GM21526 (cell line): Measurements from ENCODE around the gene POLR2J.
"Not testable (repeated sequence)": the region's sequence is repeated elsewhere in the genome, so short reads cannot be mapped to it uniquely, and the experiment has no call there.

ENCODE experiments used
- ATAC-seq: cut with Tn5 transposase; IDR thresholded peaks from one replicate; pipeline ENCODE4 v1.9.1; 2021; ENCODE audit warnings: moderate library complexity; ENCODE audit not compliant: unreplicated experiment, low FRiP score

The POLR2J gene

GRCh38 chr7:102478314-102479208 lies at the start of gene POLR2J:
POLR2J (minus strand) TSS chr7:102478922; CDS start chr7:102478860, 62 bp downstream.
- peak; percentile 68 for ATAC-seq

GRCh38 chr7:102527822-102528793 lies 49.4 kb upstream of the POLR2J start:
- not testable (repeated sequence) for ATAC-seq

- not testable (repeated sequence) for ATAC-seq
Measured at GRCh38 chr7:102527182-102527581, 48.5 kb upstream of the POLR2J start.

- not testable (repeated sequence) for ATAC-seq
Measured at GRCh38 chr7:102524803-102525202, 46.1 kb upstream of the POLR2J start.

- ATAC-seq: not testable (repeated sequence)
Measured at GRCh38 chr7:102520797-102521196, 42.1 kb upstream of the POLR2J start.

DNA sequence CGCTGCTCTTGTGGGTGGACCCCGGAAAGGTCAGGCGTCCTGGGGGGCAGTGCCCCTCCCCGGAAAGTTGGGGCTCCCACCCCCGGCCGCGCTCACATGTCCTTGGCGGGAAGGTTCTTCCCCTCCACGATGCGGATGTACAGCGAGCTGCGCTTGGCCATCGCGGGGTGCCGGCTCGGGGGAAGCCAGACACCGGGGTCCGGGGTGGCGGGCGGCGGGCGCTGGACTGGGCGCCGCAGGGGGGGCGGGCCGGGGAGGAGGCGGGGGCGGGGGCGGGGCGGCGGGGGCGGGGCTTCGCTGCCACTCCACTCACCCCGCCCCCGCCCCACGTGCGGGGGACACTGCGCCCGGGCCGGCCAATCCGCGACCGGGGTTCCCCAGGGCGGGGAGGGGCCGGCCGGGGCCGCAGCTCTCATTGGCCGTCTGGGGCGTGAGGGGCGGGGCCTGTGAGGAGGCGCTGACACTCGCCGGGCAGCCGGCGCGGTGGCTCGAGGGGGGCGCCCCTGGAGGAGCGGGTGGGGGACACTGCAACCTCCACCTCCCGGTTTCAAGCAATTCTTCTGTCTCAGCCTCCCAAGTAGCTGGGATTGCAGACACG lies 38.9 kb upstream of the POLR2J start, which contains the start of gene RASA4B:
Gene RASA4B, minus strand, starts transcription at position 228 of the 598 bp plus-strand sequence. Its CDS starts 67 bp downstream, at position 161.
- ATAC-seq: peak; percentile 58

DNA sequence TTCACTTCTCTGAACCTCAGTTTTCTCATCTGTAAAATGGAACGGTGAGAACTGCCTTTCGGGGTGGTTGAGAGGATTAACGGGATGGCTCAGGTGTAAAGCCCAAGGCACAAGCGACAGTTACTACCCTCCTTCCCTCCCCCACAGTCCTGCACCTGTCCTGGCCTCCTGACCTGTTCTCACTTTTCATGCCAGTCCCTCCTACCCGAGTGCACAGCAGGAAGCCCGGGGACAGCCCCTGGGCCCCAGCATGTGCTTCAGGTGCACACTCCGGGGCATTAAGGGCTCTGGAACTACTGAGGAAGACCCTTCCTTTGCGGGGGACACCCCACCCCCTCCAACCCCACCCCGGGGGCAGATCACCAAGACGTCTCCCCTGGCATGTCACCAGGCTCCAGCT lies 38.2 kb upstream of the POLR2J start:
- not testable (repeated sequence) for ATAC-seq

GRCh38 chr7:102515889-102516288 lies 37.2 kb upstream of the POLR2J start:
- not testable (repeated sequence) for ATAC-seq

DNA sequence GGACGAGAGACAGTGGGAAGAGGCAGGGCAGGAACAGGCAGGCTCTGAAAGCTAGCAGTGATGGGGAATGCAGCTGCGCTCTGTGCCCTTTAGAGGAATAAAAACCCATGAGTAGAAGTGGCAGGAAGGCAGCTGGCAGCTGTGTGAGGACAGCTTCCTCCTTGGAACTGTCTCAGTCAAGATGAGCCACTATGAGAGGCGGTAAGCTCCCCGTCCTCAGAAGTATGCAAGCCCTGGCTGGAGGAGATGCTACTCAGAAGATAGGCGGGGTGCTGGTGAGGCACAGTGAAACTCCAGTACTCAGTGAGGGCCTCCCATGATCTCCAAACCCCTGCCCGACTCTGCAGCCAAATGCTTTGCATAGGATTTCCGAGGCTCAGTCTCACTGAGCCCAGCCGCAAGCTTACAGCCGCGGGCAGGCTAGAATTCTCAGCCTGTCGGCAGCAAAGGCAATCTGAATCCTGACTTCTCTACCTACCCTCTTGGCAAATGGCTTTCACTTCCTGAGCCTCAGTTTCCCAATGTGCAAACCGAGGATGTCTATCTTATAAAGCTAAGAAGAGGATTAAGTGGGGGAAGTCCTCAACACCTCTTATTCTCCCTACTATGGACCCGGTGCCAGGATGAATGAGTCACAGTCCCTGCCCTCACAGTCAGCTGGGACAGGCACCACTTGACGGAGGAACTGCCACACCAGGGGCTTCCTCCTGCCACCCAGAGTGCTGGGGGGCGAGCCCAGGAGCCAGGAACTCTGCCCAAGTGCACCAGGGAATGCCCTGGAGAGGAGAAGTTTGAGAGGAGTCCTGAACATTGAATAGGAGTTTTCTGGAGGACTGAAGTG lies 36.4 kb upstream of the POLR2J start:
- peak; percentile 60 for ATAC-seq

DNA sequence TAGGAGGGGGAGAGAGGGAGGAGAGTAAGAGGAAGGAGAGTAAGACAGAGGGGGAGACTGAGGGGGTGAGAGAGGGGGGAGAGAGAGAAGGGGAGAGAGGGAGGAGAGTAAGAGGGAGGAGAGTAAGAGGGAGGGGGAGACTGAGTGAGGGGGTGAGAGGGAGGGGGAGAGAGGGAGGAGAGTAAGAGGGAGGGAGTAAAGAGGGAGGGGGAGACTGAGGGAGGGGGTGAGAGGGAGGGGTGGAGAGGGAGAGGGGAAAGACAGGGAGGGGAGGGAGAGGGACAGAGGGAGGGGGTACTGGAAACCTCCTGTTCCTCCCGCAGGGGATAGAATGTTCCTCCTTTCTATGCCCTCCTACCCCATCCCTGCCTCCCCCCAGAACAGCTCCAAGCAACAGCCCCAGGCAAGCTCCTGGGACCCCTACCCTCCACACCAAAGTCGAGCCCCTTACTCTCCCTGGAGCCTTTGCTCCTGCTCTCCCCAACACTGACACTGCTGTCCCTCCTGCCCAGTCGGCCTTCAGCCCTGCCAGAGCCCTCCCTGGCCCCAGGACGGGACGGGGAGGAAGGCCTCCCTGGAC lies 34.0 kb upstream of the POLR2J start:
- not testable (repeated sequence) for ATAC-seq

- ATAC-seq: peak; percentile 38
Measured at GRCh38 chr7:102511860-102512522, 33.3 kb upstream of the POLR2J start.

DNA sequence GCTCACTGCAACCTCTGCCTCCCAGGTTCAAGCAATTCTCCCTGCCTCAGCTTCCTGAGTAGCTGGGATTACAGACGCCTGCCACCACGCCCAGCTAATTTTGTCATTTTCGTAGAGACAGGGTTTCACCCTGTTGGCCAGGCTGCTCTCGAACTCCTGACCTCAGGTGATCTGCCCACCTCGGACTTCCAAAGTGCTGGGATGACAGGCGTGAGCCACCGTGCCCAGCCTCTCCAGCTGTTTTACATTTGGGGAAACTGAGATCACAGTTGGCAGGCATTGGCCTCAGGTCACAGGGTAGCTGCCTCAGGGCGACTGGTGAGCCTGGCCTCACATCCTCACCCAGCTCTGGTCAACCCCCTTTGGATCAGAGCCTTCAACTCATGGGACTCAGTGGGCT lies 31.9 kb upstream of the POLR2J start:
- ATAC-seq: not testable (repeated sequence)

DNA sequence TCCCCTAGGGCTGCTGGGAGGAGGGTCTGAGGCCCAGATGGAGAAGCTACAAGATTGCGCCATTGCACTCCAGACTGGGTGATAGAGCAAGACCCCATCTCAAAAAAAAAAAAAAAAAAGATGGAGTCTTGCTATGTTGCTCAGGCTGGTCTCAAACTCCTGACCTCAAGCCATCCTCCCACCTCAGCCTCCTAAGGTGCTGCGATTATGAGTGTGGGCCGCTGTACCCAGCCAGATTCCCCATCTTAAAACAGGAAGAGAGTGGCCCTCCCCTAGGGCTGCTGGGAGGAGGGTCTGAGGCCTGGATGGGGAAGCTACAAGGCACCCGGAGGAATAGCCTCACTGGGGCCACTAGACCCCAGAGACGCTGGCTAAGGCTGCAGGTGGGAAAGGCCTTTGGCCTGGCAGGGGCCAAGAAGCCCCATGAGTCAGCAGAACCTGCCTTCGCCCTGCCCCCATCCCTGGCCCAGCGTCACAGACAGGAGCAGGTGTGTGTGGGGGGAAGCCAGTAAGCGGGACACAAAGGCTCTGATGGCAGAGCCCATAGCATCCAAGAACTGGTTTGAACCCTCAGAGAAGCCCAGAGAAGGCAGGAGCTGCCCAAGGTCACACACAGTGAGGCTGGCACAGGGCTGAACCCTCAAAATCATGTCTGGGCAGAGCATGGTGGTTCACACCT lies 28.8 kb upstream of the POLR2J start:
- not testable (repeated sequence) for ATAC-seq

- not testable (repeated sequence) for ATAC-seq
Measured at GRCh38 chr7:102505298-102506185, 26.8 kb upstream of the POLR2J start.

DNA sequence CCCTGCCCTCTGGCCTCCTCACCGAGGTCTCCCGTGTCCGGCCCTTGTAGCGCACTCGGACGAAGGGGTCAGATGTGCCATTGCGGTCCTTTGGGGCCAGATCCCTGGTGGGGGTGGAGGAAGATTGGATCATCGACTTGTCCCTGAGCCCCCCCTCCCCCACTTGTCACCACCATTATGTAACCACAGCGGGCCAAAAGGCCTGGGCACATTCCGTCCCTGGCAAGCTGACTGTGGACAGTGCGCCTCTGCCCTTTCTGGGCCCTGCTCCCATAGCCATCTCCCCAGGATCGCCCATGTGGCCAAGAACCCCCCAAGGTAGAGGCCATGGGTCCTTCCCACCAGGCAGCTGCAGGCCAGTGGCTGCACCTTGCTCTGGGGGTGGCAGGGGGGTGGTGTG lies 24.4 kb upstream of the POLR2J start:
- not testable (repeated sequence) for ATAC-seq

DNA sequence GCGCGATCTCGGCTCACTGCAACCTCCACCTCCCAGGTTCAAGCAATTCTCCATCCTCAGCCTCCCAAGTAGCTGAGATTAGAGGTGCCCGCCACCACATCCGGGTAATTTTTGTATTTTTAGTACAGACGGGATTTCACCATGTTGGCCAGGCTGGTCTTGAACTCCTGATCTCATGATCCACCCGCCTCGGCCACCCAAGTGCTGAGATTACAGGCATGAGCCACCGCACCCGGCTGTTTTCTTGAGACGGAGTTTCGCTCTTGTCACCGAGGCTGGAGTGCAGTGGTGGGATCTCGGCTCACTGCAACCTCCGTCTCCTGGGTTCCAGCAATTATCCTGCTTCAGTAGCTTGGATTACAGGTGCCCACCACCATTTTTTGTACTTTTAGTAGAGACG lies 19.6 kb upstream of the POLR2J start:
- not testable (repeated sequence) for ATAC-seq

GRCh38 chr7:102497308-102497707 lies 18.6 kb upstream of the POLR2J start:
- ATAC-seq: not testable (repeated sequence)
